ENCODE measurements around the gene PARD3. TPM values are rescaled to one million over a fixed set of nuclear protein-coding genes. Genes with fewer than 3 reads are reported as not detected.
A peak's percentile ranks its signal among the peaks of the same experiment; 100 is the strongest.

PARD3 gene
- total RNA-seq, 3 donors from 2014 or later (not counting 1 experiment from before 2014, with no cell fraction given) = 0.14 to 0.49 (median 0.38) TPM

- ATAC-seq = no peak
These were observed 163.5 kb downstream of the PARD3 start for GRCh38 chr10:34651416-34652195.

GRCh38 chr10:34650156-34650555, 164.9 kb downstream of the PARD3 start:
- Histone ChIP-seq H3K27ac (ENCODE audit: low read length) (no peak overlapping the region), H3K4me1 (ENCODE audit: control insufficient read depth, insufficient read depth, low read length) (no peaks in the 10 kb centered on the region), H3K36me3 (ENCODE audit: control insufficient read depth, insufficient read depth, low read length) (no peaks in the 10 kb centered on the region), H3K27me3 (ENCODE audit: control insufficient read depth, insufficient read depth, low read length) (no peaks in the 10 kb centered on the region), H3K4me3 (ENCODE audit: low read length) (no peak overlapping the region), H3K9me3 (ENCODE audit: control insufficient read depth, insufficient read depth, low read length) (no peaks in the 10 kb centered on the region)
- Mint-ChIP-seq H3K4me3 (no peak overlapping the region), H3K9me3 (no peaks in the 10 kb centered on the region), H3K36me3 (no peaks in the 10 kb centered on the region), H3K27ac (no peak overlapping the region), H3K4me1 (no peaks in the 10 kb centered on the region), H3K27me3 (ENCODE audit: low read depth in 2 of 2) (peaks cover 2 to 9% of the 10 kb centered on the region in 2 donors)
- WGBS (ENCODE audit: insufficient coverage) = 53% methylated on average over 8 of the region's 8 CpGs
- intact Hi-C loops (cut with micrococcal nuclease) = no loop called here
- DNase-seq (no peak), ATAC-seq (peak in 1 of 3 donors; percentile 55)
- no peak for TF ChIP-seq CTCF (IDR thresholded peaks at IDR 0.05)

More at GRCh38 chr10:34651416-34652195, 163.5 kb downstream of the PARD3 start:
- peaks cover 2 to 9% of the 10 kb centered on the region in 2 donors for H3K27me3 Mint-ChIP-seq (ENCODE audit: low read depth in 2 of 2)
- no peak overlapping the region for H3K4me3 Mint-ChIP-seq
- H3K4me1 ChIP-seq (ENCODE audit: control insufficient read depth, insufficient read depth, low read length) = no peaks in the 10 kb centered on the region
- intact Hi-C loops (cut with micrococcal nuclease) = no loop called here
- no peak for DNase-seq
- no peaks in the 10 kb centered on the region for H3K9me3 Mint-ChIP-seq
- no peaks in the 10 kb centered on the region for H3K9me3 ChIP-seq (ENCODE audit: control insufficient read depth, insufficient read depth, low read length)
- H3K27ac ChIP-seq (ENCODE audit: low read length) = no peak overlapping the region
- H3K36me3 Mint-ChIP-seq = no peaks in the 10 kb centered on the region
- TF ChIP-seq CTCF (IDR thresholded peaks at IDR 0.05) = no peak
- WGBS (ENCODE audit: insufficient coverage) = 87% methylated on average over 11 of the region's 12 CpGs
- no peaks in the 10 kb centered on the region for H3K36me3 ChIP-seq (ENCODE audit: control insufficient read depth, insufficient read depth, low read length)
- H3K4me3 ChIP-seq (ENCODE audit: low read length) = no peak overlapping the region
- H3K4me1 Mint-ChIP-seq = no peaks in the 10 kb centered on the region
- H3K27ac Mint-ChIP-seq = no peak overlapping the region
- no peaks in the 10 kb centered on the region for H3K27me3 ChIP-seq (ENCODE audit: control insufficient read depth, insufficient read depth, low read length)

GRCh38 chr10:34649385-34649784, 165.7 kb downstream of the PARD3 start:
- no peak overlapping the region for H3K27ac Mint-ChIP-seq
- no peak overlapping the region for H3K27ac ChIP-seq (ENCODE audit: low read length)

More at GRCh38 chr10:34649385-34649784, 165.7 kb downstream of the PARD3 start:
- Histone ChIP-seq H3K36me3 (ENCODE audit: control insufficient read depth, insufficient read depth, low read length) (no peaks in the 10 kb centered on the region), H3K4me1 (ENCODE audit: control insufficient read depth, insufficient read depth, low read length) (no peaks in the 10 kb centered on the region), H3K9me3 (ENCODE audit: control insufficient read depth, insufficient read depth, low read length) (no peaks in the 10 kb centered on the region), H3K27me3 (ENCODE audit: control insufficient read depth, insufficient read depth, low read length) (no peaks in the 10 kb centered on the region), H3K4me3 (ENCODE audit: low read length) (no peak overlapping the region)
- H3K27me3 Mint-ChIP-seq (ENCODE audit: low read depth in 2 of 2) = peaks cover 2 to 9% of the 10 kb centered on the region in 2 donors
- intact Hi-C loops (cut with micrococcal nuclease) = no loop called here
- no peaks in the 10 kb centered on the region for H3K4me1 Mint-ChIP-seq
- ATAC-seq = no peak
- no peak overlapping the region for H3K4me3 Mint-ChIP-seq
- no peak for TF ChIP-seq CTCF (IDR thresholded peaks at IDR 0.05)
- 100% methylated on average over 2 of the region's 3 CpGs for WGBS (ENCODE audit: insufficient coverage)
- no peaks in the 10 kb centered on the region for H3K9me3 Mint-ChIP-seq
- DNase-seq = no peak
- H3K36me3 Mint-ChIP-seq = no peaks in the 10 kb centered on the region
